ENCODE data around the gene AMOT.

- TF ChIP-seq CTCF (IDR thresholded peaks at IDR 0.05; ENCODE audit: insufficient read depth, low read length, poor library complexity, severe bottlenecking) (no peak), EZH2phosphoT487 (conservative IDR thresholded peaks at IDR 0.05; ENCODE audit: low read length) (no peak)
Measured at GRCh38 chrX:112889400-112889799, 48.8 kb upstream of the AMOT start.

Data from SU-DHL-6 (cell line).